Panc1 (cell line): ENCODE measurements around the gene SYNPR. TPM values are rescaled to one million over a fixed set of nuclear protein-coding genes. Genes with fewer than 3 reads are reported as not detected.

ENCODE experiments used
- ATAC-seq: fragments of 200-7000 bp; cut with Tn5 transposase; 2 replicates; pipeline ENCODE4 v1.9.1; 2020; ENCODE audit warnings: mild to moderate bottlenecking, moderate library complexity
- BruUV-seq: library from RNA; stranded (reverse); fragments of 400-500 nt; replicated peaks from 2 replicates; lab custom pipeline; 2021; lab: Mats Ljungman, UMichigan
- CTCF ChIA-PET: fragments of 300-600 bp; sonication (Branson Sonifier 250); formaldehyde crosslinking; loops from one replicate; lab custom pipeline; 2022; ENCODE audit warnings: antibody characterized with exemption; lab: Charles Lee
- POLR2A ChIA-PET: fragments of 300-600 bp; sonication (Branson Sonifier 250); formaldehyde crosslinking; loops from one replicate; lab custom pipeline; 2022; ENCODE audit warnings: antibody characterized with exemption; lab: Charles Lee
- DNase-seq: peaks from one replicate; pipeline ENCODE4 v3.0.0-alpha.2; 2010; ENCODE audit warnings: low read depth, low spot score
- H3K27ac ChIP-seq: 2 replicates; pipeline ENCODE4 v1.5.1; 2011; ENCODE audit warnings: mild to moderate bottlenecking, low read length, inconsistent platforms
- H3K27me3 ChIP-seq: fragments of 200-500 bp; sonication (Bioruptor generic); 2 replicates; pipeline ENCODE4 v1.6.0; 2014; ENCODE audit warnings: low read length, inconsistent platforms; ENCODE audit not compliant: control insufficient read depth, insufficient read depth
- H3K36me3 ChIP-seq: fragments of 200-500 bp; sonication (Bioruptor generic); 2 replicates; pipeline ENCODE4 v1.5.1; 2014; ENCODE audit warnings: inconsistent platforms, mild to moderate bottlenecking, low read length, moderate library complexity; ENCODE audit not compliant: control insufficient read depth, insufficient read depth
- H3K4me1 ChIP-seq: 2 replicates; pipeline ENCODE4 v1.5.1; 2011; ENCODE audit warnings: inconsistent platforms, mild to moderate bottlenecking, low read length, moderate library complexity; ENCODE audit not compliant: control insufficient read depth, insufficient read depth
- H3K4me3 ChIP-seq, 2 experiments: 2 replicates each; pipeline ENCODE4 v1.5.1; 2011 to 2012; ENCODE audit warnings: low read depth in 2 of 2, low read length in 2 of 2, mild to moderate bottlenecking in 2 of 2, inconsistent platforms in 1 of 2, moderate library complexity in 1 of 2
- H3K9me3 ChIP-seq: fragments of 200-500 bp; sonication (Bioruptor generic); 2 replicates; pipeline ENCODE4 v1.5.1; 2014; ENCODE audit warnings: low read depth, mild to moderate bottlenecking, inconsistent platforms, low read length, moderate library complexity; ENCODE audit not compliant: control insufficient read depth, insufficient read depth
- POLR2AphosphoS5 ChIP-seq: IDR thresholded peaks from 2 replicates; pipeline ENCODE4 v1.6.1; 2012; ENCODE audit warnings: mild to moderate bottlenecking, low read depth, low read length, moderate library complexity
- SIN3A ChIP-seq: IDR thresholded peaks from 2 replicates; pipeline ENCODE4 v1.6.1; 2012; ENCODE audit warnings: low read depth, mild to moderate bottlenecking, low read length, moderate library complexity, borderline replicate concordance; ENCODE audit not compliant: insufficient read depth
- TCF7L2 ChIP-seq: IDR thresholded peaks from 2 replicates; pipeline ENCODE4 v1.6.1; 2011; ENCODE audit warnings: mild to moderate bottlenecking, low read depth, low read length, inconsistent platforms
- in situ Hi-C: cut with HindIII; loops from 2 replicates; pipeline ENCODE4 v1.10.0; 2016; ENCODE audit warnings: low sequenced_read_pairs, low pct_unique_long_range_greater_than_20kb
- intact Hi-C: fragments of 100-400 bp; cut with micrococcal nuclease; formaldehyde crosslinking; loops from one replicate; pipeline ENCODE4 v1.10.0; 2022; ENCODE audit not compliant: unreplicated experiment
- total RNA-seq: library from RNA; stranded (reverse); gene quantifications from one replicate; pipeline ENCODE4 v1.2.1, GENCODE V29; 2021; ENCODE audit not compliant: unreplicated experiment
- TF ChIP-seq, protein P1 (sequence below), 2 experiments: IDR thresholded peaks; 2 replicates each; pipeline ENCODE4 v1.6.1; 2011 to 2012; ENCODE audit warnings: low read depth in 2 of 2, control low read depth in 1 of 2, low read length in 1 of 2, mild to moderate bottlenecking in 1 of 2, moderate library complexity in 1 of 2; ENCODE audit not compliant: insufficient read depth in 1 of 2
- TF ChIP-seq, protein P2 (sequence below): fragments of 450-650 bp; IDR thresholded peaks from 2 replicates; pipeline ENCODE4 v1.5.1; 2017; ENCODE audit warnings: mild to moderate bottlenecking

Gene SYNPR
- total RNA-seq, 1 experiment from 2014 or later, result not detected

DNA sequence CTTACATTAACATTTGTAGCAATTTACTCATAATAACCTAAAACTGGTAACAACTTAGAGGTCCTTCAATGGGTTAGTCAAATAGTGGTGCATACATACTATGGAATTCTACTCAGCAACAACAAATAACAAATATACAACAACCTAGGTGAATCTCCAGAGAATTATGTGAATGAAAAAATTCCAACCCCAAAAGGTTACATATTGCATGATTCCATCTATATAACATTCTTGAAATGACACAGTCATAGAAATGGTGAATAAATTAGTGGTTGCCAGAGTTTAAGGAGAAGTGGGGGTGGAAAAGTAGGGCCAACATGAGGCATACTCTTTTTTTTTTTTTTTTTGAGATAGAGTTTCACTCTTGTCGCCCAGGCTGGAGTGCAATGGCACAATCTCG, 361.7 kb downstream of the SYNPR start:
- no peak for ATAC-seq
- Histone ChIP-seq H3K36me3 (no peaks in the 10 kb centered on the region), H3K4me1 (no peaks in the 10 kb centered on the region), H3K27me3 (0 out of 2 replicates have a peak, but pooled peaks cover 3% of the 10 kb centered on the region), H3K9me3 (no peaks in the 10 kb centered on the region), H3K27ac (no peak overlapping the region), H3K4me3 (no peak overlapping the region)
- no peak for TF ChIP-seq TCF7L2
- intact Hi-C loops (no loop called here), in situ Hi-C loops (no loop called here)
- no TSS peak for BruUV-seq
- DNase-seq, result no peak
- POLR2A ChIA-PET, result no interaction called here
- CTCF ChIA-PET, result no interaction called here

DNA sequence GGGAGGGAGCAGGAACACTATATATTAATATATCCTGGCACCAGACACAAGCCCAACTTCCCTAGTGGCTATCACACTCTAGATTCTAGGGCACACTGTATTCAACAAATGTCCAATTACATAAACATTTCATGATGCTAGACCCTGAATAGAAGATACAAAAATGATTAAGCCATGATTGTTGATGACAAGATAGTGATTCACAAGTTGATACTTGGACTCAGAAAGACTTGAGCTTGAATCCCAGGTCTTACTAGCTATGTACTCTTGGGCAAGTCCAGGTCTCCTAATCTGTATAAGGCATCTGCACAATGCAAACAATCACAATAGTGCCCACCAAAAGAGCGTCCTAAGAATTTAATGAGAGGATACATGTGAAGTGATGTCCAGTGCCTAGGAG, 364.4 kb downstream of the SYNPR start:
- ATAC-seq, result no peak
- no peak overlapping the region for H3K27ac ChIP-seq
- ChIA-PET CTCF (no interaction called here), POLR2A (no interaction called here)
- no peak overlapping the region for H3K4me3 ChIP-seq
- DNase-seq, result no peak
- H3K36me3 ChIP-seq, result no peaks in the 10 kb centered on the region
- TF ChIP-seq TCF7L2, result no peak
- TF ChIP-seq POLR2AphosphoS5, result no peak
- no peak for TF ChIP-seq SIN3A
- TF ChIP-seq, protein P1, sequence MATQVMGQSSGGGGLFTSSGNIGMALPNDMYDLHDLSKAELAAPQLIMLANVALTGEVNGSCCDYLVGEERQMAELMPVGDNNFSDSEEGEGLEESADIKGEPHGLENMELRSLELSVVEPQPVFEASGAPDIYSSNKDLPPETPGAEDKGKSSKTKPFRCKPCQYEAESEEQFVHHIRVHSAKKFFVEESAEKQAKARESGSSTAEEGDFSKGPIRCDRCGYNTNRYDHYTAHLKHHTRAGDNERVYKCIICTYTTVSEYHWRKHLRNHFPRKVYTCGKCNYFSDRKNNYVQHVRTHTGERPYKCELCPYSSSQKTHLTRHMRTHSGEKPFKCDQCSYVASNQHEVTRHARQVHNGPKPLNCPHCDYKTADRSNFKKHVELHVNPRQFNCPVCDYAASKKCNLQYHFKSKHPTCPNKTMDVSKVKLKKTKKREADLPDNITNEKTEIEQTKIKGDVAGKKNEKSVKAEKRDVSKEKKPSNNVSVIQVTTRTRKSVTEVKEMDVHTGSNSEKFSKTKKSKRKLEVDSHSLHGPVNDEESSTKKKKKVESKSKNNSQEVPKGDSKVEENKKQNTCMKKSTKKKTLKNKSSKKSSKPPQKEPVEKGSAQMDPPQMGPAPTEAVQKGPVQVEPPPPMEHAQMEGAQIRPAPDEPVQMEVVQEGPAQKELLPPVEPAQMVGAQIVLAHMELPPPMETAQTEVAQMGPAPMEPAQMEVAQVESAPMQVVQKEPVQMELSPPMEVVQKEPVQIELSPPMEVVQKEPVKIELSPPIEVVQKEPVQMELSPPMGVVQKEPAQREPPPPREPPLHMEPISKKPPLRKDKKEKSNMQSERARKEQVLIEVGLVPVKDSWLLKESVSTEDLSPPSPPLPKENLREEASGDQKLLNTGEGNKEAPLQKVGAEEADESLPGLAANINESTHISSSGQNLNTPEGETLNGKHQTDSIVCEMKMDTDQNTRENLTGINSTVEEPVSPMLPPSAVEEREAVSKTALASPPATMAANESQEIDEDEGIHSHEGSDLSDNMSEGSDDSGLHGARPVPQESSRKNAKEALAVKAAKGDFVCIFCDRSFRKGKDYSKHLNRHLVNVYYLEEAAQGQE (IDR thresholded peaks at IDR 0.05; ENCODE audit: insufficient read depth in 1 of 2, low read depth in 2 of 2, low read length in 1 of 2), result no peak
- TF ChIP-seq, protein P2, sequence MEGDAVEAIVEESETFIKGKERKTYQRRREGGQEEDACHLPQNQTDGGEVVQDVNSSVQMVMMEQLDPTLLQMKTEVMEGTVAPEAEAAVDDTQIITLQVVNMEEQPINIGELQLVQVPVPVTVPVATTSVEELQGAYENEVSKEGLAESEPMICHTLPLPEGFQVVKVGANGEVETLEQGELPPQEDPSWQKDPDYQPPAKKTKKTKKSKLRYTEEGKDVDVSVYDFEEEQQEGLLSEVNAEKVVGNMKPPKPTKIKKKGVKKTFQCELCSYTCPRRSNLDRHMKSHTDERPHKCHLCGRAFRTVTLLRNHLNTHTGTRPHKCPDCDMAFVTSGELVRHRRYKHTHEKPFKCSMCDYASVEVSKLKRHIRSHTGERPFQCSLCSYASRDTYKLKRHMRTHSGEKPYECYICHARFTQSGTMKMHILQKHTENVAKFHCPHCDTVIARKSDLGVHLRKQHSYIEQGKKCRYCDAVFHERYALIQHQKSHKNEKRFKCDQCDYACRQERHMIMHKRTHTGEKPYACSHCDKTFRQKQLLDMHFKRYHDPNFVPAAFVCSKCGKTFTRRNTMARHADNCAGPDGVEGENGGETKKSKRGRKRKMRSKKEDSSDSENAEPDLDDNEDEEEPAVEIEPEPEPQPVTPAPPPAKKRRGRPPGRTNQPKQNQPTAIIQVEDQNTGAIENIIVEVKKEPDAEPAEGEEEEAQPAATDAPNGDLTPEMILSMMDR, result no peak
- H3K4me1 ChIP-seq, result no peaks in the 10 kb centered on the region
- intact Hi-C loops, result no loop called here
- in situ Hi-C loops, result no loop called here
- no TSS peak for BruUV-seq
- no peaks in the 10 kb centered on the region for H3K9me3 ChIP-seq
- 0 out of 2 replicates have a peak, but pooled peaks cover 3% of the 10 kb centered on the region for H3K27me3 ChIP-seq

DNA sequence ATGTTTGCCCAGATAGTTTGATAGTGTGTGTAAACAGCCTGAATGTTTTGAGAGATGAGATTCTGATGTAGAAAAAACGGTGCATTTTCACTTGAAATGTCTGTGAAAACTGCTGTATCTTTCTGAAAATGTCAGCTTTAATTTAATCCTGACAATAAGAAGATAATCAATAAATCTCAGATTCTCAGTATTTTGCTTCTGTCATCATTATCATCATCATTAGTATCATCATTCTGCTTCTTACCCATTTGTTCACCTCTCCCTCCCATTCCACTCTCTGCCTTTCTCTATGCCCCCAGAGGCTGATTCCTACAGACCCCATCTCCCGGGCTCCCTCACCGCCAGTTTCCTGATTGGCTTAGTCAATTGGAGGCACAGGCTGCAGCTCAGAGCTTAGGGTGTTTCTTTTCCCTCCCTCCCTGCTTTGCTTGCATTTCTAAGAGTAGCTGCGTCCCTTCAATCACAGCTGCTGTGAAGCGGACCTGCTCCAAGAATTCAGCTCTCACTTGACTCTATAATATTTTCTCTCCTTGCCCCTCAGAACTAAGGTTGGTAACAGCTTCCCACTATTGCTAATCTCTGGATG, 366.2 kb downstream of the SYNPR start:
- no peak overlapping the region for H3K4me3 ChIP-seq
- H3K9me3 ChIP-seq, result no peaks in the 10 kb centered on the region
- ChIA-PET POLR2A (no interaction called here), CTCF (no interaction called here)
- no peaks in the 10 kb centered on the region for H3K4me1 ChIP-seq
- H3K27ac ChIP-seq, result no peak overlapping the region
- ATAC-seq (no peak), DNase-seq (no peak)
- TF ChIP-seq, protein P2, result no peak
- no peak for TF ChIP-seq TCF7L2
- TF ChIP-seq, protein P1 (IDR thresholded peaks at IDR 0.05; ENCODE audit: insufficient read depth in 1 of 2, low read depth in 2 of 2, low read length in 1 of 2), result no peak
- no peak for TF ChIP-seq SIN3A
- TF ChIP-seq POLR2AphosphoS5, result no peak
- H3K36me3 ChIP-seq, result no peaks in the 10 kb centered on the region
- in situ Hi-C loops (no loop called here), intact Hi-C loops (no loop called here)
- H3K27me3 ChIP-seq, result 0 out of 2 replicates have a peak, but pooled peaks cover 3% of the 10 kb centered on the region
- no TSS peak for BruUV-seq
